IMR-90 (cell line): Measurements from ENCODE around the gene SRCIN1. TPM values are rescaled to one million over a fixed set of nuclear protein-coding genes. Genes with fewer than 3 reads are reported as not detected.

Experiments used
- ATAC-seq: fragments of 200-7000 bp; cut with Tn5 transposase; 2 replicates; pipeline ENCODE4 v1.9.1; 2020; ENCODE audit warnings: low read depth, mild to moderate bottlenecking, moderate library complexity
- BruUV-seq: library from RNA; stranded (reverse); fragments of 400-500 nt; replicated peaks from 2 replicates; lab custom pipeline; 2021; lab: Mats Ljungman, UMichigan
- CTCF ChIA-PET: fragments of 300-600 bp; formaldehyde crosslinking; extraction: SDS; loops from one replicate; lab custom pipeline; 2021; ENCODE audit warnings: antibody characterized with exemption; lab: Yijun Ruan, JAX
- POLR2A ChIA-PET: fragments of 300-600 bp; sonication (Branson Sonifier 250); formaldehyde crosslinking; loops from one replicate; lab custom pipeline; 2022; ENCODE audit warnings: antibody characterized with exemption; ENCODE audit not compliant: unreplicated experiment; lab: Charles Lee
- DNase-seq: peaks from one replicate; pipeline ENCODE4 v3.0.0; 2013
- H2AFZ ChIP-seq: replicated peaks from 2 replicates; pipeline ENCODE3; 2013; ENCODE audit warnings: low read length, mild to moderate bottlenecking; ENCODE audit not compliant: poor library complexity
- H2AK5ac ChIP-seq: 2 replicates; pipeline ENCODE4 v1.6.1; 2013; ENCODE audit warnings: low read depth, low read length, inconsistent platforms
- H2AK9ac ChIP-seq: replicated peaks from 2 replicates; pipeline ENCODE3; 2013; ENCODE audit warnings: mild to moderate bottlenecking, low read depth, low read length, moderate library complexity; ENCODE audit not compliant: poor library complexity
- H2BK120ac ChIP-seq: 2 replicates; pipeline ENCODE4 v1.6.1; 2013; ENCODE audit warnings: low read depth, low read length, inconsistent platforms
- H2BK15ac ChIP-seq: 3 replicates; pipeline ENCODE4 v1.6.1; 2013; ENCODE audit warnings: low read depth, low read length, inconsistent platforms
- H2BK20ac ChIP-seq: 2 replicates; pipeline ENCODE4 v1.6.1; 2013; ENCODE audit warnings: low read depth, mild to moderate bottlenecking, inconsistent platforms, low read length, moderate library complexity
- H2BK5ac ChIP-seq: 2 replicates; pipeline ENCODE4 v1.6.1; 2013; ENCODE audit warnings: mild to moderate bottlenecking, low read depth, low read length, inconsistent platforms; ENCODE audit not compliant: poor library complexity, severe bottlenecking
- H3K14ac ChIP-seq: replicated peaks from 2 replicates; pipeline ENCODE4 v1.6.1; 2013; ENCODE audit warnings: low read depth, low read length, inconsistent platforms
- H3K18ac ChIP-seq: 2 replicates; pipeline ENCODE4 v1.6.1; 2013; ENCODE audit warnings: low read depth, low read length, control low read depth
- H3K23ac ChIP-seq: 2 replicates; pipeline ENCODE4 v1.6.1; 2013; ENCODE audit warnings: low read depth, low read length, inconsistent platforms
- H3K27ac ChIP-seq: 2 replicates; pipeline ENCODE4 v1.5.1; 2013; ENCODE audit warnings: mild to moderate bottlenecking, control low read depth, low read length; ENCODE audit not compliant: insufficient read depth
- H3K27me3 ChIP-seq: 2 replicates; pipeline ENCODE4 v1.6.1; 2013; ENCODE audit warnings: low read length; ENCODE audit not compliant: control insufficient read depth, insufficient read depth
- H3K36me3 ChIP-seq: 2 replicates; pipeline ENCODE4 v1.6.1; 2013; ENCODE audit warnings: low read length, mixed read lengths; ENCODE audit not compliant: control insufficient read depth, insufficient read depth
- H3K4ac ChIP-seq: 2 replicates; pipeline ENCODE4 v1.6.1; 2013; ENCODE audit warnings: low read depth, low read length, inconsistent platforms
- H3K4me1 ChIP-seq: 2 replicates; pipeline ENCODE4 v1.6.1; 2013; ENCODE audit warnings: low read length, mixed read lengths; ENCODE audit not compliant: control insufficient read depth, insufficient read depth
- H3K4me2 ChIP-seq: 2 replicates; pipeline ENCODE4 v1.6.1; 2013; ENCODE audit warnings: low read depth, mild to moderate bottlenecking, control low read depth, low read length, moderate library complexity
- H3K4me3 ChIP-seq: 2 replicates; pipeline ENCODE4 v1.5.1; 2013; ENCODE audit warnings: low read depth, mild to moderate bottlenecking, control low read depth, low read length, moderate library complexity; ENCODE audit not compliant: insufficient read depth
- H3K56ac ChIP-seq: 2 replicates; pipeline ENCODE4 v1.6.1; 2013; ENCODE audit warnings: low read length, inconsistent platforms; ENCODE audit not compliant: insufficient read depth; ENCODE audit errors: extremely low read depth
- H3K79me1 ChIP-seq, 2 experiments: 2 replicates each; pipeline ENCODE4 v1.6.1; 2013; ENCODE audit warnings: low read length in 2 of 2, inconsistent platforms in 1 of 2, low read depth in 1 of 2
- H3K9ac ChIP-seq: 2 replicates; pipeline ENCODE4 v1.6.1; 2013; ENCODE audit warnings: low read depth, low read length, control low read depth
- H3K9me1 ChIP-seq: 2 replicates; pipeline ENCODE4 v1.6.1; 2013; ENCODE audit warnings: low read length, inconsistent platforms; ENCODE audit not compliant: insufficient read depth
- H3K9me3 ChIP-seq: 2 replicates; pipeline ENCODE4 v1.6.1; 2013; ENCODE audit warnings: low read length; ENCODE audit not compliant: control insufficient read depth, insufficient read depth
- H4K20me1 ChIP-seq: 2 replicates; pipeline ENCODE4 v1.6.1; 2013; ENCODE audit warnings: low read length, inconsistent platforms; ENCODE audit not compliant: insufficient read depth
- H4K5ac ChIP-seq: 2 replicates; pipeline ENCODE4 v1.6.1; 2013; ENCODE audit warnings: mild to moderate bottlenecking, low read depth, low read length, control low read depth
- H4K8ac ChIP-seq, 2 experiments: 2 replicates each; pipeline ENCODE4 v1.6.1; 2013; ENCODE audit warnings: low read depth in 2 of 2, low read length in 2 of 2, control low read depth in 1 of 2, inconsistent platforms in 1 of 2
- H4K91ac ChIP-seq: 2 replicates; pipeline ENCODE4 v1.6.1; 2013; ENCODE audit warnings: low read depth, low read length, inconsistent platforms; ENCODE audit not compliant: insufficient read depth
- CEBPB ChIP-seq: IDR thresholded peaks from 2 replicates; pipeline ENCODE4 v1.6.1; 2012; ENCODE audit warnings: low read depth, low read length, improper control_type of control experiment
- CHD1 ChIP-seq: IDR thresholded peaks from 2 replicates; pipeline ENCODE4 v1.6.1; 2012; ENCODE audit warnings: low read depth, low read length, improper control_type of control experiment
- MAFK ChIP-seq: IDR thresholded peaks from 2 replicates; pipeline ENCODE4 v1.6.1; 2012; ENCODE audit warnings: low read depth, low read length, improper control_type of control experiment
- MAZ ChIP-seq: IDR thresholded peaks from 2 replicates; pipeline ENCODE4 v1.6.1; 2012; ENCODE audit warnings: low read depth, mild to moderate bottlenecking, low read length, improper control_type of control experiment, moderate library complexity, borderline replicate concordance
- NFE2L2 ChIP-seq: fragments of 150-350 bp; IDR thresholded peaks from 2 replicates; pipeline ENCODE4 v1.6.1; 2016; ENCODE audit warnings: low read depth, mild to moderate bottlenecking, low read length
- RCOR1 ChIP-seq: IDR thresholded peaks from 2 replicates; pipeline ENCODE4 v1.6.1; 2012; ENCODE audit warnings: mild to moderate bottlenecking, low read length, improper control_type of control experiment; ENCODE audit not compliant: insufficient replicate concordance
- RFX5 ChIP-seq: IDR thresholded peaks from 2 replicates; pipeline ENCODE4 v1.8.0; 2012; ENCODE audit warnings: low read depth, mild to moderate bottlenecking, low read length, moderate library complexity
- SMC3 ChIP-seq: fragments of 150-350 bp; IDR thresholded peaks from 2 replicates; pipeline ENCODE4 v1.6.1; 2016; ENCODE audit warnings: low read depth, mild to moderate bottlenecking, antibody characterized with exemption, low read length, moderate library complexity
- WGBS, 2 experiments: methylation state at CpG; one replicate each; pipeline versions ENCODE4 v1.1.5 to v1.1.7; 2013; ENCODE audit warnings: missing lambda C conversion rate in 2 of 2; ENCODE audit not compliant: insufficient read length in 1 of 2; ENCODE audit errors: extremely low coverage in 2 of 2; 5-methylcytosine and 5-hydroxymethylcytosine counted together
- dilution Hi-C: fragments of 300-500 bp; cut with HindIII; formaldehyde crosslinking; loops from one replicate; pipeline ENCODE4 v1.14.3; 2018; ENCODE audit warnings: low sequenced_read_pairs; ENCODE audit not compliant: unreplicated experiment
- in situ Hi-C: fragments of 300-500 bp; cut with MboI; formaldehyde crosslinking; loops from 3 replicates; pipeline ENCODE4 v1.14.3; 2019; ENCODE audit warnings: low sequenced_read_pairs, inconsistent platforms, mixed read lengths
- intact Hi-C: fragments of 100-400 bp; cut with micrococcal nuclease; formaldehyde crosslinking; loops from 2 replicates; pipeline ENCODE4 v1.10.0; 2022
- polyA plus RNA-seq, 3 experiments: library from polyadenylated mRNA; depleted of rRNA; stranded (reverse); fragments of >200 nt; gene quantifications; 2 replicates each; pipeline ENCODE4 v1.2.3, GENCODE V29; 2012; ENCODE audit warnings: low replicate concordance in 1 of 3
- total RNA-seq: library from RNA; depleted of rRNA; stranded (reverse); fragments of >200 nt; gene quantifications from 2 replicates; pipeline ENCODE4 v1.2.3, GENCODE V29; 2012
- TF ChIP-seq, protein P1 (sequence below): conservative IDR thresholded peaks from 2 replicates; pipeline ENCODE4 v1.5.1; 2012; ENCODE audit warnings: mild to moderate bottlenecking, low read depth, low read length, improper control_type of control experiment
- TF ChIP-seq, protein P2 (sequence below): fragments of 150-350 bp; IDR thresholded peaks from 2 replicates; pipeline ENCODE4 v1.6.1; 2016; ENCODE audit warnings: low read depth, mild to moderate bottlenecking, low read length, moderate library complexity, borderline replicate concordance

Gene SRCIN1
- total and polyA plus RNA-seq, 2 of the 4 experiments (the other 2 are of a cell fraction), result not detected

DNA sequence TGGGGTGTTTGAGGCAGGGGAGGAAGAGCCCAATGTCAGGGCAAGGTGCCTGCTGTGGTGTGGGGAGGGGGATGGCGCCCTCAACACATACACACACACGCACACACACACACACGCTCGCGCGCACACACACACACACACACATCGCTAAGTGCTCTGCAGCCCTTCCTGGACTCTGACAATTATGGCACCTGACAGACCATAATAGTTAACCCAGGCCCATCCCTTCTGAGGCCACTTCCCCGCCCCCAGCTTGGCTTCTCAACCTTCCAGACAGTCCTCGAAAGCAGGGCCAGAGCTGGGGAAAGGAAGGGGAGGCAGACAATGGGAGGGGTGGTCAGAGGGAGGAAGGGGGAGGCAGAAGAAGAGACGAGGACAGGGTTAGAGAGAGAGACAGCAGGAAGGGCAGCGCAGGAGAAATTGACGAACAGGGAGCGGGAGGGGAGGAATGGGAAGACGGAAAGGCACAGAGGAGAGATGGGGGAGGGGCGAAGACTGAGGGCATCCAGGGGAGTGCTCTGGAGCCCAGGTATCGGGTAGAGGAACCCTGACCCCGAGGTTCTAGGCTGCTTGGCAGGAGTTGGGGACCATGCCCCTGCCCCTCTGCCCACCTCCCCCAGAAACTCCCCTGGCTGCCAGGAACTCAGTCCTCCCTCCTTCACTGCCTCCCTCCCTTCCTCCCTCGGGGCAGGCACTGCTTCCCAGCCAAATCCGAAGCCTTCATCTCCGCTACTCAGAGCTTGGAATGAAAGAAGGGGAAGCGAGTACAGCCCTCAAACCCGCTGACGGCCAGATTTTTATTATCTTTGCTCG, 4.0 kb downstream of the SRCIN1 start (continued):
- TF ChIP-seq, protein P1, sequence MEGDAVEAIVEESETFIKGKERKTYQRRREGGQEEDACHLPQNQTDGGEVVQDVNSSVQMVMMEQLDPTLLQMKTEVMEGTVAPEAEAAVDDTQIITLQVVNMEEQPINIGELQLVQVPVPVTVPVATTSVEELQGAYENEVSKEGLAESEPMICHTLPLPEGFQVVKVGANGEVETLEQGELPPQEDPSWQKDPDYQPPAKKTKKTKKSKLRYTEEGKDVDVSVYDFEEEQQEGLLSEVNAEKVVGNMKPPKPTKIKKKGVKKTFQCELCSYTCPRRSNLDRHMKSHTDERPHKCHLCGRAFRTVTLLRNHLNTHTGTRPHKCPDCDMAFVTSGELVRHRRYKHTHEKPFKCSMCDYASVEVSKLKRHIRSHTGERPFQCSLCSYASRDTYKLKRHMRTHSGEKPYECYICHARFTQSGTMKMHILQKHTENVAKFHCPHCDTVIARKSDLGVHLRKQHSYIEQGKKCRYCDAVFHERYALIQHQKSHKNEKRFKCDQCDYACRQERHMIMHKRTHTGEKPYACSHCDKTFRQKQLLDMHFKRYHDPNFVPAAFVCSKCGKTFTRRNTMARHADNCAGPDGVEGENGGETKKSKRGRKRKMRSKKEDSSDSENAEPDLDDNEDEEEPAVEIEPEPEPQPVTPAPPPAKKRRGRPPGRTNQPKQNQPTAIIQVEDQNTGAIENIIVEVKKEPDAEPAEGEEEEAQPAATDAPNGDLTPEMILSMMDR, result no peak

DNA sequence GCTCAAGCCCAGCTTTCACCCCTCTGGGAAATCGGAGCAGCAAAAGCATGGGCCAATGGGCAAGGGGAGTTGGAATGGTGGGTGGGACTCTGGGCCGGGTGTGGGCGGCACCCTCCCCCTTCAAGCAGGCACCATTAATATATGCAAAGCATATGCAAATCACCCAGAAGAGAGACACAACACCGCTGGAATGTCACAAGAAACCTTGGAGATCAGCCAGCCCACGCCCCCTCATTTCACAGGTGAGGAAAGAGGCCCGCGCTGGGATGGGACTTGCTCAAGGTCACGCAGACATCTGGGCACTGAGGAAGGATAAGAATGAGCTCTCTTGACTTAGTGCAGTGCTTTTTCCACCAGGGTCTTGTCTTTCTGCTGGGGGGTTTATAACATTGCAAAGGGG, 4.8 kb downstream of the SRCIN1 start:
- Histone ChIP-seq H3K27me3 (peaks cover 94% of the 10 kb centered on the region), H3K79me1 (no peaks in the 10 kb centered on the region), H3K23ac (no peak overlapping the region), H4K8ac (no peak overlapping the region), H3K27ac (no peak overlapping the region), H2AFZ (no peak overlapping the region), H3K4ac (no peak overlapping the region), H3K14ac (no peak overlapping the region), H2AK5ac (no peak overlapping the region), H3K9ac (no peak overlapping the region), H2BK5ac (no peak overlapping the region), H2AK9ac (no peak overlapping the region), H3K4me3 (no peak overlapping the region), H3K9me1 (no peaks in the 10 kb centered on the region), H3K4me2 (no peak overlapping the region), H4K91ac (no peak overlapping the region), H4K20me1 (peaks cover 7% of the 10 kb centered on the region), H3K56ac (no peak overlapping the region), H3K36me3 (no peaks in the 10 kb centered on the region), H3K4me1 (no peaks in the 10 kb centered on the region), H3K18ac (no peak overlapping the region), H2BK15ac (no peak overlapping the region), H3K9me3 (no peaks in the 10 kb centered on the region), H2BK120ac (no peak overlapping the region), H4K5ac (no peak overlapping the region), H2BK20ac (no peak overlapping the region)
- DNase-seq (no peak), ATAC-seq (no peak)
- WGBS, 2 experiments, result 82% methylated on average over 3 of the region's 8 CpGs; no CpG with 5 or more reads in 1 of the 2 experiments
- ChIA-PET CTCF (no interaction called here), POLR2A (no interaction called here)
- no TSS peak for BruUV-seq
- in situ Hi-C loops (no loop called here), intact Hi-C loops (no loop called here), dilution Hi-C loops (no loop called here)
- no peak for TF ChIP-seq MAFK
- TF ChIP-seq MAZ, result no peak
- no peak for TF ChIP-seq CEBPB
- no peak for TF ChIP-seq SMC3
- no peak for TF ChIP-seq RFX5
- TF ChIP-seq CHD1, result no peak
- no peak for TF ChIP-seq RCOR1
- TF ChIP-seq NFE2L2, result no peak
- TF ChIP-seq, protein P2, sequence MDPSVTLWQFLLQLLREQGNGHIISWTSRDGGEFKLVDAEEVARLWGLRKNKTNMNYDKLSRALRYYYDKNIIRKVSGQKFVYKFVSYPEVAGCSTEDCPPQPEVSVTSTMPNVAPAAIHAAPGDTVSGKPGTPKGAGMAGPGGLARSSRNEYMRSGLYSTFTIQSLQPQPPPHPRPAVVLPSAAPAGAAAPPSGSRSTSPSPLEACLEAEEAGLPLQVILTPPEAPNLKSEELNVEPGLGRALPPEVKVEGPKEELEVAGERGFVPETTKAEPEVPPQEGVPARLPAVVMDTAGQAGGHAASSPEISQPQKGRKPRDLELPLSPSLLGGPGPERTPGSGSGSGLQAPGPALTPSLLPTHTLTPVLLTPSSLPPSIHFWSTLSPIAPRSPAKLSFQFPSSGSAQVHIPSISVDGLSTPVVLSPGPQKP, result no peak
- TF ChIP-seq, protein P1, result no peak
